ACC112 (cell line): Measurements from ENCODE around the gene ALKBH5.

Experiments used
- H2AFZ ChIP-seq: fragments of 200-600 bp; sonication (generic); one replicate; pipeline ENCODE4 v1.6.0; 2017; ENCODE audit warnings: antibody characterized with exemption, low read length; ENCODE audit not compliant: unreplicated experiment
- H3K27ac ChIP-seq: fragments of 200-600 bp; sonication (generic); 2 replicates; pipeline ENCODE4 v1.5.1; 2014; ENCODE audit warnings: low read depth, mild to moderate bottlenecking, antibody characterized with exemption, low read length, moderate library complexity
- H3K27me3 ChIP-seq: fragments of 200-600 bp; sonication (generic); 2 replicates; pipeline ENCODE4 v1.6.1; 2014; ENCODE audit warnings: mild to moderate bottlenecking, antibody characterized with exemption, low read length, moderate library complexity, mixed read lengths; ENCODE audit not compliant: insufficient read depth
- H3K36me3 ChIP-seq: fragments of 200-600 bp; sonication (generic); 2 replicates; pipeline ENCODE4 v1.6.1; 2016; ENCODE audit warnings: mild to moderate bottlenecking, antibody characterized with exemption, low read length, moderate library complexity, mixed read lengths; ENCODE audit not compliant: insufficient read depth
- H3K4me1 ChIP-seq: fragments of 200-600 bp; sonication (generic); one replicate; pipeline ENCODE4 v1.6.1; 2016; ENCODE audit warnings: low read length, mixed read lengths; ENCODE audit not compliant: insufficient read depth, unreplicated experiment, control insufficient read depth
- H3K4me3 ChIP-seq: fragments of 200-600 bp; sonication (generic); 2 replicates; pipeline ENCODE4 v1.5.1; 2014; ENCODE audit warnings: mild to moderate bottlenecking, low read depth, low read length
- H3K79me2 ChIP-seq: fragments of 200-600 bp; sonication (generic); one replicate; pipeline ENCODE4 v1.6.0; 2016; ENCODE audit warnings: low read length; ENCODE audit not compliant: control insufficient read depth, unreplicated experiment, insufficient read depth

Gene ALKBH5

GRCh38 chr17:18158022-18158600 lies 25.5 kb upstream of the ALKBH5 start:
- 0 out of 2 replicates have a peak overlapping the region, but pooled peaks have one; percentile 11 for H3K27ac ChIP-seq
- H3K4me3 ChIP-seq, result peak overlapping the region; percentile 76
- H3K27me3 ChIP-seq, result no peaks in the 10 kb centered on the region
- no peaks in the 10 kb centered on the region for H3K79me2 ChIP-seq
- peak overlapping the region; percentile 44 for H2AFZ ChIP-seq
- peaks cover 40% of the 10 kb centered on the region for H3K4me1 ChIP-seq
- no peaks in the 10 kb centered on the region for H3K36me3 ChIP-seq

- Histone ChIP-seq H3K4me3 (no peak overlapping the region), H3K79me2 (no peaks in the 10 kb centered on the region), H3K4me1 (peaks cover 40% of the 10 kb centered on the region), H3K27me3 (no peaks in the 10 kb centered on the region), H3K27ac (peak overlapping the region; percentile 23; the same call in 1 of the 2 replicates), H2AFZ (no peak overlapping the region), H3K36me3 (no peaks in the 10 kb centered on the region)
Observed at GRCh38 chr17:18159551-18160120, 24.0 kb upstream of the ALKBH5 start.

GRCh38 chr17:18160128-18160856 lies 23.3 kb upstream of the ALKBH5 start:
- no peak overlapping the region for H3K4me3 ChIP-seq
- H3K27ac ChIP-seq, result peak overlapping the region; percentile 23; the same call in 1 of the 2 replicates
- peaks cover 40% of the 10 kb centered on the region for H3K4me1 ChIP-seq
- no peaks in the 10 kb centered on the region for H3K79me2 ChIP-seq
- no peaks in the 10 kb centered on the region for H3K36me3 ChIP-seq
- H3K27me3 ChIP-seq, result no peaks in the 10 kb centered on the region
- no peak overlapping the region for H2AFZ ChIP-seq

- no peak overlapping the region for H3K27ac ChIP-seq
- no peak overlapping the region for H2AFZ ChIP-seq
Observed at GRCh38 chr17:18161207-18162145, 22.2 kb upstream of the ALKBH5 start.

GRCh38 chr17:18163547-18163946 lies 20.1 kb upstream of the ALKBH5 start:
- H2AFZ ChIP-seq, result no peak overlapping the region
- no peak overlapping the region for H3K4me3 ChIP-seq
- H3K27me3 ChIP-seq, result no peaks in the 10 kb centered on the region
- peaks cover 18% of the 10 kb centered on the region for H3K4me1 ChIP-seq
- H3K27ac ChIP-seq, result no peak overlapping the region
- H3K79me2 ChIP-seq, result no peaks in the 10 kb centered on the region
- no peaks in the 10 kb centered on the region for H3K36me3 ChIP-seq

More at GRCh38 chr17:18161207-18162145, 22.2 kb upstream of the ALKBH5 start:
- Histone ChIP-seq H3K79me2 (no peaks in the 10 kb centered on the region), H3K36me3 (no peaks in the 10 kb centered on the region), H3K4me1 (peaks cover 31% of the 10 kb centered on the region), H3K27me3 (no peaks in the 10 kb centered on the region), H3K4me3 (no peak overlapping the region)

GRCh38 chr17:18166894-18167293 lies 16.7 kb upstream of the ALKBH5 start:
- H3K4me1 ChIP-seq, result no peaks in the 10 kb centered on the region

GRCh38 chr17:18167421-18167820 lies 16.2 kb upstream of the ALKBH5 start:
- Histone ChIP-seq H3K4me1 (no peaks in the 10 kb centered on the region), H3K4me3 (no peak overlapping the region), H3K27ac (no peak overlapping the region), H3K36me3 (no peaks in the 10 kb centered on the region), H3K27me3 (no peaks in the 10 kb centered on the region), H2AFZ (no peak overlapping the region), H3K79me2 (no peaks in the 10 kb centered on the region)

More at GRCh38 chr17:18166894-18167293, 16.7 kb upstream of the ALKBH5 start:
- no peak overlapping the region for H2AFZ ChIP-seq
- no peaks in the 10 kb centered on the region for H3K79me2 ChIP-seq
- H3K27ac ChIP-seq, result no peak overlapping the region
- H3K4me3 ChIP-seq, result no peak overlapping the region
- no peaks in the 10 kb centered on the region for H3K36me3 ChIP-seq
- no peaks in the 10 kb centered on the region for H3K27me3 ChIP-seq

- no peaks in the 10 kb centered on the region for H3K27me3 ChIP-seq
- H2AFZ ChIP-seq, result no peak overlapping the region
- no peak overlapping the region for H3K27ac ChIP-seq
- no peaks in the 10 kb centered on the region for H3K4me1 ChIP-seq
- no peak overlapping the region for H3K4me3 ChIP-seq
- H3K36me3 ChIP-seq, result no peaks in the 10 kb centered on the region
- no peaks in the 10 kb centered on the region for H3K79me2 ChIP-seq
Observed at GRCh38 chr17:18172531-18173278, 10.9 kb upstream of the ALKBH5 start.

- H3K4me1 ChIP-seq, result no peaks in the 10 kb centered on the region
- H3K27ac ChIP-seq, result no peak overlapping the region
- no peaks in the 10 kb centered on the region for H3K27me3 ChIP-seq
- H3K4me3 ChIP-seq, result no peak overlapping the region
- no peaks in the 10 kb centered on the region for H3K36me3 ChIP-seq
- no peaks in the 10 kb centered on the region for H3K79me2 ChIP-seq
- H2AFZ ChIP-seq, result no peak overlapping the region
Observed at GRCh38 chr17:18173740-18174139, 9.9 kb upstream of the ALKBH5 start.

- no peaks in the 10 kb centered on the region for H3K36me3 ChIP-seq
- H2AFZ ChIP-seq, result no peak overlapping the region
- no peaks in the 10 kb centered on the region for H3K27me3 ChIP-seq
- peaks cover 2% of the 10 kb centered on the region for H3K4me1 ChIP-seq
- H3K27ac ChIP-seq, result no peak overlapping the region
- H3K79me2 ChIP-seq, result no peaks in the 10 kb centered on the region
- H3K4me3 ChIP-seq, result no peak overlapping the region
Observed at GRCh38 chr17:18176176-18176575, 7.5 kb upstream of the ALKBH5 start.
